GM12875 (cell line): ENCODE measurements around the gene PDE1C.

Experiments
- H3K4me3 ChIP-seq: one replicate; pipeline ENCODE4 v1.5.1; 2011; ENCODE audit warnings: low read depth, low read length, control low read depth
- TF ChIP-seq, protein P1 (sequence below): IDR thresholded peaks from 2 replicates; pipeline ENCODE4 v1.5.1; 2011; ENCODE audit warnings: low read depth, mild to moderate bottlenecking, control low read depth, inconsistent platforms, low read length, moderate library complexity, borderline replicate concordance; ENCODE audit not compliant: insufficient read depth

PDE1C gene

GRCh38 chr7:31811650-31812461 is 258.4 kb downstream of the PDE1C start:
- no peak overlapping the region for H3K4me3 ChIP-seq
- TF ChIP-seq, protein P1, sequence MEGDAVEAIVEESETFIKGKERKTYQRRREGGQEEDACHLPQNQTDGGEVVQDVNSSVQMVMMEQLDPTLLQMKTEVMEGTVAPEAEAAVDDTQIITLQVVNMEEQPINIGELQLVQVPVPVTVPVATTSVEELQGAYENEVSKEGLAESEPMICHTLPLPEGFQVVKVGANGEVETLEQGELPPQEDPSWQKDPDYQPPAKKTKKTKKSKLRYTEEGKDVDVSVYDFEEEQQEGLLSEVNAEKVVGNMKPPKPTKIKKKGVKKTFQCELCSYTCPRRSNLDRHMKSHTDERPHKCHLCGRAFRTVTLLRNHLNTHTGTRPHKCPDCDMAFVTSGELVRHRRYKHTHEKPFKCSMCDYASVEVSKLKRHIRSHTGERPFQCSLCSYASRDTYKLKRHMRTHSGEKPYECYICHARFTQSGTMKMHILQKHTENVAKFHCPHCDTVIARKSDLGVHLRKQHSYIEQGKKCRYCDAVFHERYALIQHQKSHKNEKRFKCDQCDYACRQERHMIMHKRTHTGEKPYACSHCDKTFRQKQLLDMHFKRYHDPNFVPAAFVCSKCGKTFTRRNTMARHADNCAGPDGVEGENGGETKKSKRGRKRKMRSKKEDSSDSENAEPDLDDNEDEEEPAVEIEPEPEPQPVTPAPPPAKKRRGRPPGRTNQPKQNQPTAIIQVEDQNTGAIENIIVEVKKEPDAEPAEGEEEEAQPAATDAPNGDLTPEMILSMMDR, result no peak

GRCh38 chr7:31805209-31805818 is 264.9 kb downstream of the PDE1C start:
- H3K4me3 ChIP-seq, result no peak overlapping the region
- TF ChIP-seq, protein P1, result no peak

- no peak overlapping the region for H3K4me3 ChIP-seq
- TF ChIP-seq, protein P1, result no peak
These were observed 273.8 kb downstream of the PDE1C start for GRCh38 chr7:31796375-31796774.

DNA sequence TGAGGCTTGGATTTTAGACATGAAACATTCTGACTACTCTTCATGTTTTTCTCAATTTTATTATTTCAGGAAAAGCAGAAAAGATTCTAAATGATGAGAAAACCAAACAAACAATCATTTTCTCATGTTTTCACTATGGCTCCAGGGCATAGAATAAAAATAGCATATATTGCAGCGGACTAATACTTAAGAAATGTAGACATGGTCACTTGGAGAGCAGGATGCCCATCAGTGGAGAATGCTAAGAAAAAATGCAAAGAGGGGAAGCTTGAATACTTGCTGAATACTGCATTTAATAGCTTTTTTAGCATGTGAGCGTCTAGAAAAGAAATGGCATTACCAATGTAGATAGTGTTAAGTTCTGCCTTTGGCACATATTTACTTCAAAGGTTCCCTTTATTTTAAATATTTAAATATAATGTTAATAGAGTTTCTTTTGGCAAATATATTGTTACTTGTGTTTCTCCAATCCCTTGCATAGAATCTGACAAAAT is 275.3 kb downstream of the PDE1C start:
- TF ChIP-seq, protein P1, result no peak
- no peak overlapping the region for H3K4me3 ChIP-seq

- TF ChIP-seq, protein P1, result no peak
- no peak overlapping the region for H3K4me3 ChIP-seq
These were observed 278.3 kb downstream of the PDE1C start for GRCh38 chr7:31791881-31792280.

DNA sequence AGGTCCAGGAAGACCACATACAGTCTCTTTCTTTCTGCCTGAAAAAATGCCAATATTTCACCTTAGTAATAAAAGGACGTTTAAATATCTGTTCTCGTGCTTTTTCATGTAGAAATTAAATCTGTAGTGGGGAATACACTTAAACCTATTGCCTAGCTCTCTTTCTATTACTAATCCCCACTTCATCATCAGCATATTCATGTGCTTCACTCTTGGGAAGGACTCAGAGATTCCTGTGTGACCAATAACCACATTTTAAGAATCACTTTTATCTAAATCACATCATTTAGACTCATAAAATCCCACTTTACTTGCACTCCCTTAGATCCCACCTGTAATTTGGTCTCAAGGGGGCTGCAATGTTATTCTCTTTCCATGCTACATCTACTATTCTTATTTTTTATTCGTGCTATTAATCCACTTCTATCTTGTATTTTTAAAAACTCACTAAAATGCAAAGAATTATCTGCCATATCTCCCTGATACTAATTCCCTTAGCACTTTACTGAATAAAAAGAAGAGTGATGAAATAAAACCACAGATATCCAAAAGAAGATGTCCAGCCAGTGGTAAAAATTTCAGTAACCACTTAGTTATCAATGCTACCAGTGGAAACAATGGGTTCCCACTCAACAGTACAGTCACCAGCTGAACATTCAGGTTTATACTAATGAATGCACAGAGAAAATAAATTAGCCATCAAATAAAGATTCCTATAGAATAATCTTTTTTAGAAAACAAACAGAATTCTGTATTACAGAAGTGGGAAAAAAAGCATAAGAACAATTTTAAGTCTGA is 281.1 kb downstream of the PDE1C start:
- TF ChIP-seq, protein P1, result no peak
- no peak overlapping the region for H3K4me3 ChIP-seq
